Measurements from ENCODE around the gene MAN2B2.

Gene MAN2B2

GRCh38 chr4:6596948-6597347, 22.0 kb downstream of the MAN2B2 start:
- Histone ChIP-seq H3F3A (ENCODE audit: insufficient read depth) (no peaks in the 10 kb centered on the region), H3K79me2 (ENCODE audit: insufficient read depth, low read length) (no peaks in the 10 kb centered on the region), H3K27ac (ENCODE audit: low read depth, low read length) (no peak overlapping the region), H3K27me3 (ENCODE audit: low read length) (no peaks in the 10 kb centered on the region), H3K36me3 (ENCODE audit: low read length) (no peaks in the 10 kb centered on the region), H3K4me3 (ENCODE audit: insufficient read depth, low read length, poor library complexity, severe bottlenecking) (no peak overlapping the region), H3K9me2 (replicated peaks; ENCODE audit: insufficient read depth, low read length) (no peaks in the 10 kb centered on the region), H3K9me3 (ENCODE audit: insufficient read depth, low read length) (no peaks in the 10 kb centered on the region), H4K20me1 (ENCODE audit: low read depth, low read length) (no peaks in the 10 kb centered on the region), H2AFZ (ENCODE audit: low read depth, low read length, severe bottlenecking) (no peak overlapping the region), H3K9ac (ENCODE audit: low read length) (no peak overlapping the region), H3K4me2 (ENCODE audit: low read depth, low read length, poor library complexity, severe bottlenecking) (no peak overlapping the region)
- no peak for TF ChIP-seq CTCF (IDR thresholded peaks at IDR 0.05; ENCODE audit: insufficient read depth, low read length, poor library complexity, severe bottlenecking)
- no peak for TF ChIP-seq EZH2phosphoT487 (conservative IDR thresholded peaks at IDR 0.05; ENCODE audit: low read length)

GRCh38 chr4:6598127-6598526, 23.1 kb downstream of the MAN2B2 start:
- H3K27me3 ChIP-seq (ENCODE audit: low read length) = no peaks in the 10 kb centered on the region
- no peaks in the 10 kb centered on the region for H3K9me3 ChIP-seq (ENCODE audit: insufficient read depth, low read length)
- no peaks in the 10 kb centered on the region for H3K9me2 ChIP-seq (replicated peaks; ENCODE audit: insufficient read depth, low read length)
- no peaks in the 10 kb centered on the region for H3K79me2 ChIP-seq (ENCODE audit: insufficient read depth, low read length)
- no peak overlapping the region for H3K9ac ChIP-seq (ENCODE audit: low read length)
- no peaks in the 10 kb centered on the region for H3F3A ChIP-seq (ENCODE audit: insufficient read depth)
- no peaks in the 10 kb centered on the region for H4K20me1 ChIP-seq (ENCODE audit: low read depth, low read length)
- H3K4me2 ChIP-seq (ENCODE audit: low read depth, low read length, poor library complexity, severe bottlenecking) = no peak overlapping the region
- H3K4me3 ChIP-seq (ENCODE audit: insufficient read depth, low read length, poor library complexity, severe bottlenecking) = no peak overlapping the region
- H3K36me3 ChIP-seq (ENCODE audit: low read length) = no peaks in the 10 kb centered on the region
- TF ChIP-seq EZH2phosphoT487 (conservative IDR thresholded peaks at IDR 0.05; ENCODE audit: low read length) = no peak
- no peak for TF ChIP-seq CTCF (IDR thresholded peaks at IDR 0.05; ENCODE audit: insufficient read depth, low read length, poor library complexity, severe bottlenecking)
- no peak overlapping the region for H3K27ac ChIP-seq (ENCODE audit: low read depth, low read length)
- no peak overlapping the region for H2AFZ ChIP-seq (ENCODE audit: low read depth, low read length, severe bottlenecking)

- Histone ChIP-seq H3K36me3 (ENCODE audit: low read length) (no peaks in the 10 kb centered on the region), H4K20me1 (ENCODE audit: low read depth, low read length) (no peaks in the 10 kb centered on the region), H3K27me3 (ENCODE audit: low read length) (no peaks in the 10 kb centered on the region), H3K27ac (ENCODE audit: low read depth, low read length) (no peak overlapping the region), H3K9me3 (ENCODE audit: insufficient read depth, low read length) (no peaks in the 10 kb centered on the region), H3K79me2 (ENCODE audit: insufficient read depth, low read length) (no peaks in the 10 kb centered on the region), H3K9me2 (replicated peaks; ENCODE audit: insufficient read depth, low read length) (no peaks in the 10 kb centered on the region), H3K9ac (ENCODE audit: low read length) (no peak overlapping the region), H3F3A (ENCODE audit: insufficient read depth) (no peaks in the 10 kb centered on the region), H3K4me2 (ENCODE audit: low read depth, low read length, poor library complexity, severe bottlenecking) (no peak overlapping the region), H2AFZ (ENCODE audit: low read depth, low read length, severe bottlenecking) (no peak overlapping the region), H3K4me3 (ENCODE audit: insufficient read depth, low read length, poor library complexity, severe bottlenecking) (no peak overlapping the region)
- TF ChIP-seq EZH2phosphoT487 (conservative IDR thresholded peaks at IDR 0.05; ENCODE audit: low read length) = no peak
- no peak for TF ChIP-seq CTCF (IDR thresholded peaks at IDR 0.05; ENCODE audit: insufficient read depth, low read length, poor library complexity, severe bottlenecking)
These were observed 23.7 kb downstream of the MAN2B2 start for GRCh38 chr4:6598641-6599040.
